ENCODE results near the gene ZC3H7B. TPM values are rescaled to one million over a fixed set of nuclear protein-coding genes. Genes with fewer than 3 reads are reported as not detected.
"Not testable (repeated sequence)": the region's sequence is repeated elsewhere in the genome, so short reads cannot be mapped to it uniquely, and the experiment has no call there.

ZC3H7B gene
- polyA plus RNA-seq, 4 donors, result 80.3 to 95.3 (median 85.7) TPM

DNA sequence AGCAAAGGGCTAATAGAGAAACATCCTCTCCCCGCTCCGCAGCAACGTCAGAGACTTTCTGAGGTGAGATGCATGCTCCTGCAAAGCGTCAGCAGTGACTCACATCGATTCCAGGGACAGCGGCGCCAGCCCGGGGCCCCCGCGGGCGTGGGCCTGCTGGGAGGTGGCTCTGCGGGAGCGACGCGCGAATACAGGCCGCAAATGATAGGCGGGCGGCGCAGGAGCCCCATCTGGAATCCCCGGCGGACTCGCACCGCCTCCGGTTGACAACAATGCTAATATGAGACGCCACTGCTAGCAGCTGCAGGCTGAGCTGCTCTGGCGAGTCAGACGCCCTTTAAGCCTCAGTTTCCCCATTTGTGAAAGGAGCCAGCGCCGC, 15.9 kb upstream of the ZC3H7B start:
- DNase-seq (ENCODE audit: low read depth in 4 of 4, low spot score in 3 of 4), result no peak

DNA sequence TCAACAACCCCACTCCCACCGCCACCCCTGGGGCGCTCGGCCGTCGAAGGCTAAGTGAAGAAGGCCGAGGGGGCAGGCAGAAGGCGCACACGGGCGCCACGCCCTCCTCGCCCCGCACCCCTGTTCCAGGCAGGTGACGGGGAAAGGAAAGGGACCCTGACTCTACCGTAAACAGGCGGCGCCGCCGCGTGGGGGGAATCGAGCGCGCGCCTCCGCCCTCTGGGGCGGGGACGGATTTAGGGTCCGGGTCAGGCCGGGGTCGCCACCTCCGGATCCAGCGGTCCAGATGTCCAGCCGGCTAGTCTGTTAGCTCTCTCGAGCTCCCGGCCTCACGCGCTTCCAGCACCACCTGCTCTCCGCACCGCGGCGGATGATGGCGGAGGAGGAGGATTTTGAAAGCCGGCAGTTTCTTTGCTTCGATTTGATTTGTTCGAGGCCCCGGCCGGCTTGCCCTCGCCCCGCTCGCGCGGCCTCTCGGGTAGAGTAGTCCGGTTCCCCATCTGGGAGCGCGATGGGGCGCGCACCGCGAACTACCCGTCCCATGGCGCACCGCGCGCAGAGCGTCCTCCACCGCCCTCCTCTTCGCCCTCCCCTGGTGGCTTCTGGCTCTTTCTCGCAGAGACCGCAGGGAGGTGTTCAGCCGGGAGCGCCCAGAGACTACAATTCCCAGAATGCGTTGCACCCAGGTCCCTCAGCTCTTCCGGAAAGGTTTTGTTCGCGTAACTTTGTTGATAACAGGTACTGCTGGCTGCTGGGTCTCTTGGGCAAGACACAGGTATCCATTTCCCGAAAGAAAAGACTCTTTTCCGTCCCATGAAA, 15.3 kb upstream of the ZC3H7B start, which contains the start of gene RANGAP1:
RANGAP1 (minus strand) TSS at position 368 of the 819 bp plus-strand sequence. CDS start 5,143 bp downstream, outside the sequence.
- DNase-seq (ENCODE audit: low read depth in 4 of 4, low spot score in 3 of 4), result peak; percentile 96 to 98 (median 98)

GRCh38 chr22:41286639-41287091, 14.7 kb upstream of the ZC3H7B start:
- no peak for DNase-seq (ENCODE audit: low read depth in 4 of 4, low spot score in 3 of 4)

GRCh38 chr22:41288245-41288946, 12.9 kb upstream of the ZC3H7B start:
- DNase-seq (ENCODE audit: low read depth in 4 of 4, low spot score in 3 of 4), result no peak

- no peak for DNase-seq (ENCODE audit: low read depth in 4 of 4, low spot score in 3 of 4)
These were observed 11.7 kb upstream of the ZC3H7B start for GRCh38 chr22:41289671-41290070.

- DNase-seq (ENCODE audit: low read depth in 4 of 4, low spot score in 3 of 4), result no peak
These were observed 10.8 kb upstream of the ZC3H7B start for GRCh38 chr22:41290262-41291221.

- not testable (repeated sequence) for DNase-seq (ENCODE audit: low read depth in 4 of 4, low spot score in 3 of 4)
These were observed 6.5 kb upstream of the ZC3H7B start for GRCh38 chr22:41294816-41295215.

GRCh38 chr22:41296826-41297667, 4.3 kb upstream of the ZC3H7B start:
- DNase-seq (ENCODE audit: low read depth in 4 of 4, low spot score in 3 of 4), result no peak

DNA sequence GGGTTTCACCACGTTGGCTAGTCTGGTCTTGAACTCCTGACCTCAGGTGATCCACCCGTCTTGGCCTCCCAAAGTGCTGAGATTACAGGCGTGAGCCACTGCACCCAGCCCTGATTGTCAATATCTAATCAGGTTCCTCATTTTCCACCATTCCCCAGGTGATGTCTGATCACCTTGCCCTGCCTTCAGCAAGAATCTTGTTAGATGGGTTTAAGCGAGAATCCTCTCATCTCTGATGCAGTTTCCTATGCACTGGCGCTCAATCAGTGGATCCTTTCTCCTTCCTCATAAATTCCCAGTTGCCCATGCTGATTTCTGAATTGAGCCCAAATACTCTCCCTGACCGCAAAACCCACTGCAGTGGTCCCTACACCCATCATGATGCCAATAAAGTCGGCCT, 664 bp upstream of the ZC3H7B start:
- no peak for DNase-seq (ENCODE audit: low read depth in 4 of 4, low spot score in 3 of 4)

- DNase-seq (ENCODE audit: low read depth in 4 of 4, low spot score in 3 of 4), result no peak
These were observed 869 bp downstream of the ZC3H7B start for GRCh38 chr22:41302021-41302767.

DNA sequence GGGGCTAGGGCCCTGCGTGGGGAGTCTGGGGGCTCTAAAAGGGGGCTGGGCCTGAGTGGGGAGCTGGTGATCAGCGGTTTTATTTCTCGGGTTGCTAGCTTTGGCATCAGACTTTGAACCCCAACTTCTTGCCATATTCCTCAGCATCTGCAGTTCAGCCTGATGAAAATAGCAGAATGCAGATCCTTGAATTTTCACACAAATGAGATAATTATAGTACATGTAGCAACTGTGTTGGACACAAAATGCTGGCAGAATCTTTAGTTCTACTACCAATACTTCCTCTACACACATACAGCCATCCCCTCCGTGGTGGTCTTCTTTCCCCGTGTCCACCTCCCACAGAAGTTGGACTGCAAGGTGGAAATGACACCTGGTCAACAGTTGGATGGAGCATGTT, 1.5 kb downstream of the ZC3H7B start:
- DNase-seq (ENCODE audit: low read depth in 4 of 4, low spot score in 3 of 4), result no peak

DNA sequence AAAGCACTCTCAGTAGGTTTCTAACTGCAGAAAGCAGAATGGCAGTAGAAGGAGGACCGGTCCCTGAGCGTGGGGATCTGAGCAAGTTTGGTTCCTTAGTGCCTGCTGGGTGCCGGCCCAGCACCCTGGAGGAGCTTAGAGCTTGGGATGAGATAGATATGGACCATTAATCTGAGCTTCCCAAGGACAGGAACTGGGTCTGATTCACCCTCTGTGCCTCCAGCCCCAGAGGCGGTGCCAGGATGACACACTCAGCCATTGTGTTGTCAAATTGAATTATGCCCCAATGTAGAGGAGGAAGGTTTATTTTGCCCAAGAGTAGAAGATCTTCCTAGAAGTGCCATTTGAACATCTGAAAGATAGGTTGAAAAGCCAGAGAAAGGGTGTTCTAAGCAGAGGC, 4.3 kb downstream of the ZC3H7B start:
- DNase-seq (ENCODE audit: low read depth in 4 of 4, low spot score in 3 of 4), result no peak

DNA sequence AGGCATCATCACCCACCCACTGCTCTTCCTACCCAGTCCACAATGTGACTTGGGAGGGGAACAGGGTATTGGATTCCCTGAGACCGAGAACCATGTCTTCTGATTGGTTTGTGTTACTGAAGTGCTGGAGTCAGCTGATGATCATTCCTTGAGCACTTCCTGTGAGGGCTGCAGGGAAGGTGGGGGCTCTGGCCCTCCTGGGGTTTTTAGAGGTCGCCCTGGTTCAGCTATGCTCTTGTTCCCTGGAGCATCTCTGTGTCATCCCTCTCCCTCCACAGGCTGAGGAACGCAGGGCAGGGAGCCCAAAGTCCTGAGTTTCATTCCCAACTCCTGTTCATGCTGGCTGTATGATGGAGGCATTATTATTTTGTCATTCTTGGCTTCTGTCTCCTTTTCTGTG, 6.7 kb downstream of the ZC3H7B start:
- no peak for DNase-seq (ENCODE audit: low read depth in 4 of 4, low spot score in 3 of 4)

DNA sequence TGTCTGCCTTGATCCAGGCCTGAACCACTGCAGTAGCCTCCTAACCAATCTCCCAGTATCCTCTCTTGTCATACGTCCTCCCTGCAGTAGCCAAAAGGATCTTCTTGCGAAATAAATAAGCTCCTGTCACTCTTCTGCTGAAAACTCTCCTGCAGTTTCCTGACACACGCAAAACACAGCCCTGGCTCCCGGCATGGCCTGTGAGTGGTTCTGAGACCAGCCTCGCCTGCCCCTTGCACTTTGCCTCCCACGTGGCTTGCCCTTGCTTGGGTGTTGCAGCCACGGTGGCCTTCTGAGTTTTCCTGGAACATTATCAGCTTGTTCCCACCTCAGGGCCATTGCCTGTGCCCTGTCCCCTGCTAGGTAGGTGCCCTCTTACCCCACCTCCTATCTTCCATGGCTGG, 7.2 kb downstream of the ZC3H7B start:
- no peak for DNase-seq (ENCODE audit: low read depth in 4 of 4, low spot score in 3 of 4)

- no peak for DNase-seq (ENCODE audit: low read depth in 4 of 4, low spot score in 3 of 4)
These were observed 9.0 kb downstream of the ZC3H7B start for GRCh38 chr22:41310336-41310735.

GRCh38 chr22:41311487-41311886, 10.2 kb downstream of the ZC3H7B start:
- DNase-seq (ENCODE audit: low read depth in 4 of 4, low spot score in 3 of 4), result no peak

DNA sequence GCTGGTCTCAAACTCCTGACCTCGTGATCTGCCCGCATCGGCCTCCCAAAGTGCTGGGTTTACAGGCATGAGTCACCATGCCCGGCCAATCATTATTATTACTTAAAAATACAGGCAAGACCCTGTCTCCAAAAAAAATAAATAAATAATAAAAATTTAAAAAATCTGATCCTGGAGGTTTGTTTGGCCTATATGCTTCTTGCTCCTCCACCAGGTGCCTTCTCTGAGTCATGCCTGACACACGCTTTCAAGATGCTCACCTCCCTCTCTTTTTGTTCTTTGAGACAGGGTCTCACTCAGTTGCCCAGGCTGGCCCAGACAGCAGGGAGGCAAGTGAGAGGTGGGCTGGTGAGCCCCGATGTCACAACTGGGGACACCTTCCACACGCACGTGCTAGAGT, 13.5 kb downstream of the ZC3H7B start:
- no peak for DNase-seq (ENCODE audit: low read depth in 4 of 4, low spot score in 3 of 4)

- no peak for DNase-seq (ENCODE audit: low read depth in 4 of 4, low spot score in 3 of 4)
These were observed 14.3 kb downstream of the ZC3H7B start for GRCh38 chr22:41315586-41315985.

Data from right renal pelvis (tissue), 4 donors.